Spinal cord (tissue), 10 donors: Measurements from ENCODE around the gene UMAD1. TPM values are rescaled to one million over a fixed set of nuclear protein-coding genes. Genes with fewer than 3 reads are reported as not detected.
"Not testable (repeated sequence)": the region's sequence is repeated elsewhere in the genome, so short reads cannot be mapped to it uniquely, and the experiment has no call there.

Source experiments
- DNase-seq, 6 donors: peaks; one replicate each; pipeline versions ENCODE4 v3.0.0 to v3.0.0-alpha.2; 2013 to 2015; ENCODE audit warnings: low spot score in 6 of 6, low read depth in 4 of 6
- H3K27ac ChIP-seq: one replicate; pipeline ENCODE4 v1.5.1; 2013; ENCODE audit warnings: low read depth, low read length, control low read depth
- H3K27me3 ChIP-seq: one replicate; pipeline ENCODE4 v1.6.1; 2013; ENCODE audit warnings: low read length; ENCODE audit not compliant: control insufficient read depth, insufficient read depth
- H3K36me3 ChIP-seq: one replicate; pipeline ENCODE4 v1.6.1; 2013; ENCODE audit warnings: low read length; ENCODE audit not compliant: control insufficient read depth, insufficient read depth
- H3K4me1 ChIP-seq: one replicate; pipeline ENCODE4 v1.6.1; 2013; ENCODE audit warnings: low read length; ENCODE audit not compliant: control insufficient read depth, insufficient read depth
- H3K4me3 ChIP-seq: one replicate; pipeline ENCODE4 v1.5.1; 2013; ENCODE audit warnings: low read depth, low read length, control low read depth
- H3K9me3 ChIP-seq: one replicate; pipeline ENCODE4 v1.6.1; 2013; ENCODE audit warnings: low read length; ENCODE audit not compliant: control insufficient read depth, insufficient read depth
- WGBS: methylation state at CpG from one replicate; pipeline ENCODE4 v1.1.5; 2013; ENCODE audit warnings: missing lambda C conversion rate; ENCODE audit not compliant: insufficient coverage; 5-methylcytosine and 5-hydroxymethylcytosine counted together
- polyA plus RNA-seq, 2 donors: library from polyadenylated mRNA; unstranded; fragments of 120-200 nt; gene quantifications; one replicate each; pipeline ENCODE4 v1.2.1, GENCODE V29; 2013; ENCODE audit not compliant: insufficient read length in 2 of 2
- total RNA-seq, 2 donors: library from RNA; depleted of rRNA in 1 of 2; stranded (reverse); fragments of 120-200 nt in 1 of 2; fragments of >200 nt in 1 of 2; gene quantifications; one replicate each; pipeline versions ENCODE4 v1.2.3 to v1.2.4, GENCODE V29; 2013 to 2014
- donor health status: healthy.

UMAD1 gene
- total and polyA plus RNA-seq, 4 donors, result 12.9 to 18.1 (median 14.7) TPM

GRCh38 chr7:7667187-7667586 is 26.6 kb downstream of the UMAD1 start:
- Histone ChIP-seq H3K9me3 (no peaks in the 10 kb centered on the region), H3K36me3 (no peaks in the 10 kb centered on the region), H3K27ac (no peak overlapping the region), H3K4me1 (no peaks in the 10 kb centered on the region), H3K27me3 (no peaks in the 10 kb centered on the region), H3K4me3 (no peak overlapping the region)
- WGBS, result no CpG with 5 or more reads among the region's 2 CpGs
- DNase-seq, result no peak

- no peaks in the 10 kb centered on the region for H3K36me3 ChIP-seq
- H3K4me3 ChIP-seq, result no peak overlapping the region
- no CpG with 5 or more reads among the region's 1 CpG for WGBS
- no peaks in the 10 kb centered on the region for H3K9me3 ChIP-seq
- DNase-seq, result no peak
- H3K27me3 ChIP-seq, result no peaks in the 10 kb centered on the region
- no peaks in the 10 kb centered on the region for H3K4me1 ChIP-seq
- no peak overlapping the region for H3K27ac ChIP-seq
Measured at GRCh38 chr7:7668706-7669105, 28.2 kb downstream of the UMAD1 start.

- Histone ChIP-seq H3K27me3 (no peaks in the 10 kb centered on the region), H3K9me3 (no peaks in the 10 kb centered on the region), H3K4me3 (no peak overlapping the region), H3K27ac (no peak overlapping the region), H3K4me1 (no peaks in the 10 kb centered on the region), H3K36me3 (no peaks in the 10 kb centered on the region)
- WGBS, result 79% methylated on average over 3 of the region's 3 CpGs
- no peak for DNase-seq
Measured at GRCh38 chr7:7670490-7670889, 29.9 kb downstream of the UMAD1 start.

- H3K9me3 ChIP-seq, result no peaks in the 10 kb centered on the region
- H3K36me3 ChIP-seq, result no peaks in the 10 kb centered on the region
- no CpG with 5 or more reads among the region's 3 CpGs for WGBS
- no peak overlapping the region for H3K27ac ChIP-seq
- no peak overlapping the region for H3K4me3 ChIP-seq
- H3K4me1 ChIP-seq, result no peaks in the 10 kb centered on the region
- no peaks in the 10 kb centered on the region for H3K27me3 ChIP-seq
- DNase-seq, result no peak
Measured at GRCh38 chr7:7671361-7671760, 30.8 kb downstream of the UMAD1 start.

- Histone ChIP-seq H3K9me3 (no peaks in the 10 kb centered on the region), H3K4me1 (no peaks in the 10 kb centered on the region), H3K36me3 (no peaks in the 10 kb centered on the region), H3K27me3 (no peaks in the 10 kb centered on the region), H3K4me3 (no peak overlapping the region), H3K27ac (no peak overlapping the region)
- 96% methylated on average over 3 of the region's 6 CpGs for WGBS
- no peak for DNase-seq
Measured at GRCh38 chr7:7672545-7673239, 32.1 kb downstream of the UMAD1 start.

GRCh38 chr7:7673240-7673550 is 32.6 kb downstream of the UMAD1 start:
- Histone ChIP-seq H3K4me1 (no peaks in the 10 kb centered on the region), H3K36me3 (no peaks in the 10 kb centered on the region), H3K27ac (no peak overlapping the region), H3K4me3 (no peak overlapping the region), H3K9me3 (peaks cover 1% of the 10 kb centered on the region), H3K27me3 (no peaks in the 10 kb centered on the region)
- no peak for DNase-seq
- WGBS, result no CpG with 5 or more reads among the region's 2 CpGs

GRCh38 chr7:7675686-7676085 is 35.1 kb downstream of the UMAD1 start:
- no peaks in the 10 kb centered on the region for H3K4me1 ChIP-seq
- H3K9me3 ChIP-seq, result peaks cover 1% of the 10 kb centered on the region
- no peak overlapping the region for H3K4me3 ChIP-seq
- 66% methylated on average over 5 of the region's 6 CpGs for WGBS
- no peaks in the 10 kb centered on the region for H3K36me3 ChIP-seq
- H3K27me3 ChIP-seq, result no peaks in the 10 kb centered on the region
- no peak for DNase-seq
- H3K27ac ChIP-seq, result no peak overlapping the region

- H3K27me3 ChIP-seq, H3K4me1 ChIP-seq, DNase-seq, H3K27ac ChIP-seq, H3K36me3 ChIP-seq, H3K9me3 ChIP-seq, H3K4me3 ChIP-seq: not testable (repeated sequence)
- no CpG with 5 or more reads among the region's 2 CpGs for WGBS
Measured at GRCh38 chr7:7679640-7680039, 39.1 kb downstream of the UMAD1 start.

GRCh38 chr7:7681191-7681935 is 40.8 kb downstream of the UMAD1 start:
- peaks cover 1% of the 10 kb centered on the region for H3K9me3 ChIP-seq
- peak; percentile 49 to 93 (median 70) for DNase-seq
- WGBS, result no CpG with 5 or more reads among the region's 7 CpGs
- no peaks in the 10 kb centered on the region for H3K36me3 ChIP-seq
- no peak overlapping the region for H3K4me3 ChIP-seq
- peak overlapping the region; percentile 64 for H3K27ac ChIP-seq
- H3K27me3 ChIP-seq, result no peaks in the 10 kb centered on the region
- H3K4me1 ChIP-seq, result no peaks in the 10 kb centered on the region

GRCh38 chr7:7681936-7682329 is 41.4 kb downstream of the UMAD1 start:
- DNase-seq, result no peak
- no peak overlapping the region for H3K27ac ChIP-seq
- H3K4me1 ChIP-seq, result no peaks in the 10 kb centered on the region
- H3K36me3 ChIP-seq, result no peaks in the 10 kb centered on the region
- H3K9me3 ChIP-seq, result peaks cover 1% of the 10 kb centered on the region
- H3K27me3 ChIP-seq, result no peaks in the 10 kb centered on the region
- no peak overlapping the region for H3K4me3 ChIP-seq
